ENCODE data around the gene ULK4. TPM values are rescaled to one million over a fixed set of nuclear protein-coding genes. Genes with fewer than 3 reads are reported as not detected.
A peak's percentile ranks its signal among the peaks of the same experiment; 100 is the strongest.
"Not testable (repeated sequence)": the region's sequence is repeated elsewhere in the genome, so short reads cannot be mapped to it uniquely, and the experiment has no call there.

Gene ULK4
- total and polyA plus RNA-seq, 2 of the 4 experiments (the other 2 are of a cell fraction): 2.7 to 5.0 TPM

DNA sequence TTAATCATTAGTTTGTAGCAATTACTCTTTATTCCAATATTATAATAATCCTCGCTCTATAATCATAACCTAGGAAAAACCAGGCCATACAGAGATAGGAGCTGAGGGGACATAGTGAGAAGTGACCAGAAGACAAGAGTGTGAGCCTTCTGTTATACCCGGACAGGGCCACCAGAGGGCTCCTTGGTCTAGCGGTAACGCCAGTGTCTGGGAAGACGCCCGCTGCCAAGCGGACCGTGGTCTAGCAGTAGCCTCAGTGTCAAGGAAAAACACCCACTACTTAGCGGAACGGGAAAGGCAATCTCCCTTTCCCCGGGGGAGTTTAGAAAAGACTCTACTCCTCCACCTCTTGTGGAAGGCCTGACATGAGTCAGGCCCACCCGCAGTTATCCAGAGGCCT is 266.1 kb downstream of the ULK4 start:
- H2AK5ac ChIP-seq (ENCODE audit: low read depth, low read length); BruUV-seq (replicated peaks); CTCF ChIA-PET; H3K27me3 ChIP-seq (ENCODE audit: control insufficient read depth, insufficient read depth, low read length); H3K56ac ChIP-seq (ENCODE audit: extremely low read depth, insufficient read depth, low read length); H2BK20ac ChIP-seq (ENCODE audit: low read depth, low read length); H3K9ac ChIP-seq (ENCODE audit: low read depth, low read length); H3K9me3 ChIP-seq (ENCODE audit: control insufficient read depth, insufficient read depth, low read length); H3K79me1 ChIP-seq (ENCODE audit: low read depth in 1 of 2, low read length in 2 of 2); dilution Hi-C loops (cut with HindIII; ENCODE audit: low sequenced_read_pairs, unreplicated experiment); H3K18ac ChIP-seq (ENCODE audit: low read depth, low read length); H3K4ac ChIP-seq (ENCODE audit: low read depth, low read length); H3K4me1 ChIP-seq (ENCODE audit: control insufficient read depth, insufficient read depth, low read length); H3K4me2 ChIP-seq (ENCODE audit: low read depth, low read length); H2BK5ac ChIP-seq (ENCODE audit: low read depth, low read length, poor library complexity, severe bottlenecking); H4K5ac ChIP-seq (ENCODE audit: low read depth, low read length); H2AK9ac ChIP-seq (replicated peaks; ENCODE audit: low read depth, low read length, poor library complexity); H3K36me3 ChIP-seq (ENCODE audit: control insufficient read depth, insufficient read depth, low read length); H4K91ac ChIP-seq (ENCODE audit: insufficient read depth, low read depth, low read length); H3K4me3 ChIP-seq (ENCODE audit: insufficient read depth, low read depth, low read length); ATAC-seq (ENCODE audit: low read depth); H3K27ac ChIP-seq (ENCODE audit: insufficient read depth, low read length); H3K23ac ChIP-seq (ENCODE audit: low read depth, low read length); H2BK120ac ChIP-seq (ENCODE audit: low read depth, low read length); H4K20me1 ChIP-seq (ENCODE audit: insufficient read depth, low read length); H3K9me1 ChIP-seq (ENCODE audit: insufficient read depth, low read length); H3K14ac ChIP-seq (replicated peaks; ENCODE audit: low read depth, low read length); H2BK15ac ChIP-seq (ENCODE audit: low read depth, low read length); POLR2A ChIA-PET (ENCODE audit: unreplicated experiment); H4K8ac ChIP-seq (ENCODE audit: low read depth in 2 of 2, low read length in 2 of 2): not testable (repeated sequence)
- peak overlapping the region; percentile 49 for H2AFZ ChIP-seq (replicated peaks; ENCODE audit: low read length, poor library complexity)
- peak; percentile 27 for DNase-seq
- intact Hi-C loops (cut with micrococcal nuclease): loop anchor here (2.0 to 10.0 kb wide), 2 partner anchors 185 to 1371 kb away; no protein-coding TSS in a partner anchor
- in situ Hi-C loops (cut with MboI; ENCODE audit: low sequenced_read_pairs): loop anchor here (25.0 kb wide), 1 partner anchor 484 kb away; no protein-coding TSS in a partner anchor
- peak; percentile 13; the same call in 1 of the 2 replicates for TF ChIP-seq SMC3 (IDR thresholded peaks at IDR 0.05; ENCODE audit: low read depth, low read length)
- TF ChIP-seq, protein P1, sequence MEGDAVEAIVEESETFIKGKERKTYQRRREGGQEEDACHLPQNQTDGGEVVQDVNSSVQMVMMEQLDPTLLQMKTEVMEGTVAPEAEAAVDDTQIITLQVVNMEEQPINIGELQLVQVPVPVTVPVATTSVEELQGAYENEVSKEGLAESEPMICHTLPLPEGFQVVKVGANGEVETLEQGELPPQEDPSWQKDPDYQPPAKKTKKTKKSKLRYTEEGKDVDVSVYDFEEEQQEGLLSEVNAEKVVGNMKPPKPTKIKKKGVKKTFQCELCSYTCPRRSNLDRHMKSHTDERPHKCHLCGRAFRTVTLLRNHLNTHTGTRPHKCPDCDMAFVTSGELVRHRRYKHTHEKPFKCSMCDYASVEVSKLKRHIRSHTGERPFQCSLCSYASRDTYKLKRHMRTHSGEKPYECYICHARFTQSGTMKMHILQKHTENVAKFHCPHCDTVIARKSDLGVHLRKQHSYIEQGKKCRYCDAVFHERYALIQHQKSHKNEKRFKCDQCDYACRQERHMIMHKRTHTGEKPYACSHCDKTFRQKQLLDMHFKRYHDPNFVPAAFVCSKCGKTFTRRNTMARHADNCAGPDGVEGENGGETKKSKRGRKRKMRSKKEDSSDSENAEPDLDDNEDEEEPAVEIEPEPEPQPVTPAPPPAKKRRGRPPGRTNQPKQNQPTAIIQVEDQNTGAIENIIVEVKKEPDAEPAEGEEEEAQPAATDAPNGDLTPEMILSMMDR (conservative IDR thresholded peaks at IDR 0.05; ENCODE audit: low read depth, low read length): peak; percentile 34; the same call in 1 of the 2 replicates
- TF ChIP-seq RAD21 (IDR thresholded peaks at IDR 0.05; ENCODE audit: low read length): peak; percentile 45
- WGBS, 2 experiments (ENCODE audit: extremely low coverage in 2 of 2, insufficient read length in 1 of 2): no CpG with 5 or more reads among the region's 12 CpGs
